GM15510 (cell line): ENCODE results near the gene VCL.

Experiments used
- POLR2A ChIP-seq: IDR thresholded peaks from 3 replicates; pipeline ENCODE4 v1.6.1; 2011; ENCODE audit warnings: borderline replicate concordance; ENCODE audit not compliant: insufficient read length; ENCODE audit errors: extremely low read depth

The VCL gene

GRCh38 chr10:74122060-74122459 is 124.1 kb downstream of the VCL start:
- TF ChIP-seq POLR2A, result no peak

- TF ChIP-seq POLR2A, result no peak
Observed at GRCh38 chr10:74123081-74123480, 125.2 kb downstream of the VCL start.

GRCh38 chr10:74133923-74134820 is 136.3 kb downstream of the VCL start:
- no peak for TF ChIP-seq POLR2A

GRCh38 chr10:74135452-74135851 is 137.5 kb downstream of the VCL start:
- TF ChIP-seq POLR2A, result no peak

GRCh38 chr10:74137992-74138391 is 140.1 kb downstream of the VCL start:
- TF ChIP-seq POLR2A, result no peak

- no peak for TF ChIP-seq POLR2A
Observed at GRCh38 chr10:74139981-74140380, 142.1 kb downstream of the VCL start.

DNA sequence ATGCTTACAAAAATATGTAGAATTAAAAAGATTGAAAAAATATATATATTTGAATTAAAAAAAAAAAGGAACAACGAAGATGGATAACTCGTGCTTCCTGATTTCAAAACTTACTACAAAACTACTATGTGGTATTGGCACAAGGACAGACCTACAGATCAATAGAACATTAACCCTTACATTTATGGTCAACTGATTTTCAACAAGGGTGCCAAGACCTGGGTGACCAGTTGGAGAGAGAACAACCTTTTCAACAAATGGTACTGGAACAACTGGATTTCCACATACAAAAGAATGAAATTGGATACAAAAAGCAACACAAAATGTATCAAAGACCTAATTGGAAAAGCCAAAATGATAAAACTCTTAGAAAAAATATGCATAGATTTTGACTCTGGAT is 142.6 kb downstream of the VCL start:
- no peak for TF ChIP-seq POLR2A

DNA sequence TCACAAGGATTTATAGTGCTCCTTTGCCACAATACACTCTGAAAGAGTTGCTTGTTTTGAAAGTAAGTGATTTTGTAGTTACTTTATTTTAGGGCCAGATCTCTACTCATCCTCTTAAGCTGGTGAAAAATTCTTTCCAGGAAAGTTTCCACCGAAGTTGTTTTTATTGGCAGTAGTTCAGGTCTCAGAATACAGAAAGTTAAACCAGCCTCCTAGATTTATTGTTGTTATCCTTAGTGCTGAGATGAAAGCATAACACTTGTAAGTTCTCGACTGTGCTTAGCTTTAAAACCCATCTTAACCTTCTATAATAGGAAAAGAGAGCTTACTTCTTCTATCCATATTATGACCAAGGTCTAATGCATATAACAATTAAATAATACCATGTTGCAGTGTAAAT is 147.2 kb downstream of the VCL start:
- TF ChIP-seq POLR2A, result no peak

- peak; percentile 53 for TF ChIP-seq POLR2A
Observed at GRCh38 chr10:74150204-74150989, 152.5 kb downstream of the VCL start, which contains the start of gene AP3M1. TSS of gene AP3M1 (minus strand) at chr10:74150828. CDS start at chr10:74138379, 12,449 bp downstream.

GRCh38 chr10:74150990-74151878 is 153.3 kb downstream of the VCL start, which contains the start of gene ADK:
TSS of gene ADK (plus strand) at chr10:74151221. CDS start at chr10:74151279, 58 bp downstream.
- peak; percentile 78 for TF ChIP-seq POLR2A

DNA sequence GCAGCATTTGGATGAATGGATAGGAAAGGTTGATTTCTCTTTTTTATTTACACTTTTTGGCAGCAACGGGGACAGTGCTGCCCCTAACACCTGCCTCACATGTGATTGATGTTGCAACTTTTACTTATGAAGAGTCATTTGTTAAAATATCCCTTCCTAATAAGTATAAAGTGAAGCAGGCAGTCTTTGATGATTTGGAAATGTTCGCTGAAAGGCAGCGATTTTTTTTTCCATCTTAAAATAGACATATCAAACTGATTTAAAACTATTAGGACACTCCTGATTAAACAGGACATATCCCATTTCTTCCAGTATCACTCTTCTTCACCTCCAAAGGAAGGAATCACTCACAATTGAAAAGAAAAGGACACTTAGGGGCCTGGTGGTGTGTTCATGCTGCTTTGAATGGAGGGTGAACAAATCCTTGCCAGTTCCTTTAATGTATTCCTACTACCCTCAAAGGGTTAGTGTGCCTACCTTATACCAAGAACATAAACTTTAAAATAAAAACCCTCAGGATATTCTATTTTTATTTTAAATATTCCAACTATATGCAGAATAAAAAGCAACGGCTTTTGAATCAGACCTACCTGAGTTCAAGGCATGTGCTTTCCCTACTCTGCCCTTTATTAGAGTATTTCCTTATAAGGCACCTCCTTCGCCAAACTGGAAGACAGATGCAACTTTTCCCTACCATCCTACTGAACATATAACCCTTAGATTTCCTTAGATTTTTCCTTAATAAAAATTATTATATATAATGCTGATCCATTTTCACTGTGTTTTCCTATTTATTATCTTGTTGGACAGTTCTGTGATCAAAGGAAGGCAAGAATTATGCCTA is 154.2 kb downstream of the VCL start:
- TF ChIP-seq POLR2A, result no peak

DNA sequence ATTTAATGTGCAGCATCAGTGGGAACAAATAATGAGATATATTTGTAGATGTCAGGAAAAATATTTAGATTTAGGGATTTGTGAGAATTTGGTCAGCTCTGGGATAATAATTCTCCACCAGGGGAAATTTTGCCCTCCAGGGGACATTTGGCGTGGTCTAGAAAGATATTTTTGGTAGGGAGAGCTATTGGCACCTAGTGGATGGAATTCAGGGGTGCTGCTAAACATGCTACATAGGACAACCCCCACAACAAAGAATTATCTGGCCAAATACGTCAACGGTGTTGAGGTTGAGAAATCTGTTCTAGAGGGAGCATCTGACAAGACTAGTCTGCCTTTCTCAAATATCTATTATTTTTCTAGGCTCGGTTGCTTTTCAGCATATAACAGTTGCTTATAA is 155.2 kb downstream of the VCL start:
- no peak for TF ChIP-seq POLR2A

DNA sequence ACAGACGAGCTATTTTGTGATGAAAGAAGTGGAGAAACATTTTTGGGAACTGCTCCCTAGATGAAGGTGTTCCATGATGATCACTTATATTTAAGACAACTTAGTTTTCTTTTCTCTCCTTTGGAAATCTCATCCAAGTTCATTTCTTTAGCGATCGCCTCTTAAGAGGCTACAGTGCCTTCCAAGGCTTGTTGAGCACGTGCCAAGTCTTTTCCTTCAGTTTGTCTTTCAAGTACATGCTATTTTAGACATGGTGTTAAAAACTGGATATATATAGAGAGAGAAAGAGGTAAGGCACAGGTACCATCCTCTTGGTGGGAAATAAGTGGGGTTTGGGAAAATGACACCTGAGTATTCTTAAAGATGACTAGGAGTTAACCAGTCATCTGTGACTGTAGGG is 155.8 kb downstream of the VCL start:
- no peak for TF ChIP-seq POLR2A

DNA sequence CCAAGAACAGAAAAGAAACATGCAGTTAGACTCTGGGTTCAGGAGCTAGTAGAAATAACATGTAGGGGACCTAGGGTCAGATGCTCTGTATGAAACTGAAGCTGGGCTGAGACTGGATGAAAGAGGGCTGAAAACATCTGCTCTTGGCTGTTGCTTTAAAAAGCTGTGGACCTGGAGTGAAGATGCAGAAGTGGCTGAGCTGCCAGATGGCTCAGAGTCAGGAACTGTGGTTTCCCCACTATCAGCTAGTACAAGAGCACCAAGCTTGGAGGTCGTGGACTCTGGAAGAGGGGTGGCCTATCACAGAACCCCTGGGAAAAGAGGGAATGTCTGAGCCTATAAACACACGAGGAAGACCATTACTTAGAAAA is 159.0 kb downstream of the VCL start:
- no peak for TF ChIP-seq POLR2A
